ENCODE data around the gene MYEOV.

The MYEOV gene

DNA sequence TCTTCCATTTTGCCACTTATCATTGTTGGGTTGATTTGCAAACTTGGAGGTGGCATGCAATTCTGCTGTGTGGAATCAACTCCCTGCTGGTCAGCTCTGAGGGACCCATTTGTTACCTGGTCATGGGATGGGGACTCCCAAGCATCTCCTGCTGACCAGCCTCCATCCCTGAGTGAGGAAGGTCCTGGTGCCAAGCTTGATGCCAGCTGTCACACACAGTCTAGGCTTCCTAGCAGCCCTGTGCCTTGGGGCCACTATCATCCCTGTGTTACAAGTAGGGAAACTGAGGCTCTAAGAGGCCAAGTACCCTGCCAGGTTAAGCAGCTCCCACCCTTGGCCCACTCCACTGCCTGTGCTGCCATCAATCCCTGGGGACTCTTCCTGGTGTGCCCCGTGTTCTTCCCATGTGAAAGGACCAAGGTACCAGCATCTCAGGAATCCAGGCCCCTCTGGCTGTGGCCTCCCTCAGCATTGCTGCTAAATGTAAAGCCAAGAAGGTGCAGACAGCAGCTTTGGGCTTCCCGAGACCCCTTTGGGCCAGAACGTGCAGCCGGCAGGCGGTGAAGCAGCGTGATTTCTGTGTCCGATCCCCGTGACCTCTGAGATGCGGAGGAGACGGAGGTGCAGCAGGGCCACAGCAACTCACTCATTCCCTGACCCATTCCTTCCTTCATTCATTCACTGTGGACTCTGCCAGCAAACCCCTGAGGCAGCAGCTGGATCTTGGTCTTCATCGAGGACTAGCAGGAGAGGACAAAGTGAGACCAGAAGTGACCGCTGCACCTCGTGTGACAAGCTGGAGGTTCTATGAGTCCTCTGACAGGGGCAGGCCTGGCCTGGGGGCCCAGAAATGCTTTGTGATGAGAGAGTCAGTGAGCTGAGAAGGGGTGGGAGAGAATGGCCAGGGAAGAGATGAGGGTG lies 49.7 kb downstream of the MYEOV start:
- no peak for DNase-seq

DNA sequence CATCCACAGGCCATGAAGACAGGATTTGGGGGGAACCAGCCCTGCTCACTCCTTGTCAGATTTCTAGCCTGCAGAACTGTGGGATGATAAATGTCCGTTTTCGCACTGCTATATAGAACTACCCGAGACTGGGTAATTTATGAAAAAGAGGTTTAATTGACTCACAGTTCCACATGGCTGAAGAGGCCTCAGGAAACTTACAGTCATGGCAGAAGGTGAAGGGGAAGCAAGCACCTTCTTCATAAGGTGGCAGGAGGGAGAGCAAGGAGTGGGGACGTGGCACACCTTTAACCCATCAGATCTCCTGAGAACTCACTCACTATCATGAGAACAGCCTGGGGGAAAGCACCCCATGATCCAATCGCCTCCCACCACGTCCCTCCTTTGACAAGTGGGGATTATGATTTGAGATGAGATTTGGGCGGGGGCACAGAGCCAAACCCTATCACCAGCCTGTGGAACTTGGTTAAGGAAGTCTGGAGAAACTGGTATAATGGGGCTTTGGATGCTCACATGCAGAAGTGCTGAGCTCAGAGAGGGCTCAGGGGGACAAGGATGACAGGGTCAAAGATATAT lies 50.7 kb downstream of the MYEOV start:
- no peak for DNase-seq
